Brain microvascular endothelial cell (primary cell): ENCODE data around the gene GRIA1.
A peak's percentile ranks its signal among the peaks of the same experiment; 100 is the strongest.

ENCODE experiments used
- DNase-seq: peaks from one replicate; pipeline ENCODE4 v3.0.0-alpha.2; 2020
- H3K27ac ChIP-seq: fragments of 250-450 bp; sonication (Bioruptor Pico); 2 replicates; pipeline ENCODE4 v1.5.1; 2020; ENCODE audit warnings: mild to moderate bottlenecking, moderate library complexity
- H3K27me3 ChIP-seq: fragments of 250-450 bp; sonication (Bioruptor Pico); replicated peaks from 2 replicates; pipeline ENCODE4 v1.5.1; 2020; ENCODE audit warnings: mild to moderate bottlenecking
- H3K36me3 ChIP-seq: fragments of 250-450 bp; sonication (Bioruptor Pico); replicated peaks from 2 replicates; pipeline ENCODE4 v1.5.1; 2020; ENCODE audit warnings: mild to moderate bottlenecking
- H3K4me3 ChIP-seq: 2 replicates; pipeline ENCODE4 v1.5.1; 2011; ENCODE audit warnings: low read depth, mild to moderate bottlenecking, control low read depth, low read length, moderate library complexity
- in situ Hi-C: cut with HindIII; loops from 2 replicates; pipeline ENCODE4 v1.10.0; 2017; ENCODE audit warnings: low sequenced_read_pairs, low pct_ligation_motif_present
- TF ChIP-seq, protein P1 (sequence below): IDR thresholded peaks from 2 replicates; pipeline ENCODE4 v1.5.1; 2011; ENCODE audit warnings: low read depth, mild to moderate bottlenecking, moderate library complexity, low read length, control low read depth, inconsistent platforms; ENCODE audit errors: missing control alignments

The GRIA1 gene

GRCh38 chr5:153486771-153487170, 3.7 kb upstream of the GRIA1 start:
- no peak overlapping the region for H3K27ac ChIP-seq
- in situ Hi-C loops, result no loop called here
- H3K36me3 ChIP-seq, result no peaks in the 10 kb centered on the region
- H3K27me3 ChIP-seq, result no peaks in the 10 kb centered on the region
- no peak overlapping the region for H3K4me3 ChIP-seq
- DNase-seq, result no peak
- TF ChIP-seq, protein P1, sequence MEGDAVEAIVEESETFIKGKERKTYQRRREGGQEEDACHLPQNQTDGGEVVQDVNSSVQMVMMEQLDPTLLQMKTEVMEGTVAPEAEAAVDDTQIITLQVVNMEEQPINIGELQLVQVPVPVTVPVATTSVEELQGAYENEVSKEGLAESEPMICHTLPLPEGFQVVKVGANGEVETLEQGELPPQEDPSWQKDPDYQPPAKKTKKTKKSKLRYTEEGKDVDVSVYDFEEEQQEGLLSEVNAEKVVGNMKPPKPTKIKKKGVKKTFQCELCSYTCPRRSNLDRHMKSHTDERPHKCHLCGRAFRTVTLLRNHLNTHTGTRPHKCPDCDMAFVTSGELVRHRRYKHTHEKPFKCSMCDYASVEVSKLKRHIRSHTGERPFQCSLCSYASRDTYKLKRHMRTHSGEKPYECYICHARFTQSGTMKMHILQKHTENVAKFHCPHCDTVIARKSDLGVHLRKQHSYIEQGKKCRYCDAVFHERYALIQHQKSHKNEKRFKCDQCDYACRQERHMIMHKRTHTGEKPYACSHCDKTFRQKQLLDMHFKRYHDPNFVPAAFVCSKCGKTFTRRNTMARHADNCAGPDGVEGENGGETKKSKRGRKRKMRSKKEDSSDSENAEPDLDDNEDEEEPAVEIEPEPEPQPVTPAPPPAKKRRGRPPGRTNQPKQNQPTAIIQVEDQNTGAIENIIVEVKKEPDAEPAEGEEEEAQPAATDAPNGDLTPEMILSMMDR, result no peak

DNA sequence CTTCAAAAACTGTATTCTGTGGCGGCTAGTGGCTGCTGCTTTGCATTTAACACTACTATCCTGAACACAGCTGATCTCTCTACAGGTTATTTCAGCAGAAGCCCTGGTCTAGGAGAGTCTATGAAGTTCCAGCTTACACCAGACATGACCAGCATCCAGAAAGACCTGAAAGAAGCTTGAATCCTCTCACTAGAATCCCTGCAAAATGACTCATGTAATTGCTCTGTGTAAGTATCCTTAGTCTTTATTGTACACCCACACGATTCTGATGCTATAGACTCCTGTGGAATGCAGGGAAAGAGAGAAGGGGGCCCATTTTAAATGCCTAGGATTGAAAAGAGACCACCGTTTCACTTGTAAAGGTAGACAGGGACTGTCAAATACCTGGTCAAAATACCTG, 859 bp upstream of the GRIA1 start:
- H3K4me3 ChIP-seq, result no peak overlapping the region
- H3K27ac ChIP-seq, result no peak overlapping the region
- H3K36me3 ChIP-seq, result no peaks in the 10 kb centered on the region
- TF ChIP-seq, protein P1, result no peak
- DNase-seq, result no peak
- no peaks in the 10 kb centered on the region for H3K27me3 ChIP-seq
- in situ Hi-C loops, result no loop called here

DNA sequence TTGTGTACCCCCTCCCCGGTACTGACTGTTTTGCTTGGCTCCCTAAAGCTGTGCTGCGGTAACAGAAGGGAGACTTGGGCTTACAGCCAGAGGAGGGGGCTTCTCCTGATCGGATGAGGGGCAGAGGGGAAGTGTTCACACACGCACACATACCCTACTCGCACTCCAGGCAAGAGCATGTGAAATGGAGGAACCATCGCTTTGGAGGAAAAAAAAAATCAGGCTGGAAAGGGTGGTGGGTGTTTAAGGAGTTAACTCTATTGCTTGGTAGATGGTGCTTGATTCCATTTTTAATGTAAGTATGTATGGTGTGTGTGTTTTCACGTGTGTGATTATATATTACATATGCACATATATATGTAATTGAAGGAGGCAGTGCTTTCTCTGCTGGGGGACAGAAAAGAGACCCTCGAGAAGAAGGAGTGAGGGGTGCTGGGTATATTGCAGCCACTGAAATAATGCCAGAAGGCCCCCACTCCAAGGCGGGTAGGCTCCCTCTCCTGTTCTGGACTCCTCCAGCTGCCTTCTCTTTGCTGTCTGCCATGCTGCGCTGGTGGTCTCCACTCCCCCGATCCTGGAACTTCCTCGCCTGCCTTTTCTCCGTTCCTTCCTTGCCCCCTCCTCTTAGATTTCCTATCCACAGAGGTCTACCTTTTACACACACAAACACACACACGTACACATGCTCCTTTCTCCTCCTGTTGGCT, 721 bp downstream of the GRIA1 start:
- no peaks in the 10 kb centered on the region for H3K36me3 ChIP-seq
- no peak for DNase-seq
- in situ Hi-C loops, result no loop called here
- TF ChIP-seq, protein P1, result no peak
- H3K27me3 ChIP-seq, result no peaks in the 10 kb centered on the region
- H3K27ac ChIP-seq, result no peak overlapping the region
- H3K4me3 ChIP-seq, result peak overlapping the region; percentile 42

GRCh38 chr5:153491856-153492255, 1.4 kb downstream of the GRIA1 start:
- no peak for DNase-seq
- Histone ChIP-seq H3K36me3 (no peaks in the 10 kb centered on the region), H3K27ac (no peak overlapping the region), H3K4me3 (no peak overlapping the region), H3K27me3 (no peaks in the 10 kb centered on the region)
- in situ Hi-C loops, result no loop called here
- TF ChIP-seq, protein P1, result no peak

GRCh38 chr5:153496835-153497234, 6.4 kb downstream of the GRIA1 start:
- TF ChIP-seq, protein P1, result peak; percentile 83
- DNase-seq, result peak; percentile 27
- H3K27ac ChIP-seq, result no peak overlapping the region
- in situ Hi-C loops, result no loop called here
- H3K36me3 ChIP-seq, result no peaks in the 10 kb centered on the region
- no peaks in the 10 kb centered on the region for H3K27me3 ChIP-seq
- no peak overlapping the region for H3K4me3 ChIP-seq

DNA sequence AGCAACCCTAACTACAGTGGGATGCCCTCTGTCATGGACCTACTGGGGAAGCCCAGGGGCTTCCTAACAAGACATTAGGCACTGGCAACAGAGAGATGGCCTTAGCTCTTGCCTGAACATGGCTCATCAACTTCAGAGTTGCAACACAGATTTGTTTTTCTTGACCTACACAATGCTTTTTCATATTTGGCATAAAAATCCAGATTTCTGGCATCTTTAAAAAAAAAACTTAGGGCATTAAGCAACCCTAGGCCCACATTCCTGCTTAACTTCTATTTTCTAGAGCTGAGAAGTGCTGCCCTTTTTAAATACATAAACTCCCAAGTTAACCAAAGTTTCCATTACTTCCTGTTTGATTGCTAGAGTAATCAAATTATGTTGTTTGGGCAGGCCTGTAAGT, 8.0 kb downstream of the GRIA1 start:
- Histone ChIP-seq H3K27me3 (no peaks in the 10 kb centered on the region), H3K4me3 (no peak overlapping the region), H3K36me3 (no peaks in the 10 kb centered on the region), H3K27ac (no peak overlapping the region)
- TF ChIP-seq, protein P1, result no peak
- in situ Hi-C loops, result no loop called here
- no peak for DNase-seq
